Fibroblast of lung (primary cell): ENCODE results near the gene IZUMO4. TPM values are rescaled to one million over a fixed set of nuclear protein-coding genes. Genes with fewer than 3 reads are reported as not detected.

Experiments
- DNase-seq, 2 donors: peaks; one replicate each; pipeline versions ENCODE4 v3.0.0 to v3.0.0-alpha.2; 2010; ENCODE audit warnings: low read depth in 2 of 2
- H2AFZ ChIP-seq: 2 replicates; pipeline ENCODE4 v1.5.1; 2012; ENCODE audit warnings: low read length, control low read depth, inconsistent platforms
- H3K27ac ChIP-seq: 2 replicates; pipeline ENCODE4 v1.5.1; 2011; ENCODE audit warnings: low read length, control low read depth; ENCODE audit not compliant: insufficient read depth
- H3K27me3 ChIP-seq: 2 replicates; pipeline ENCODE4 v1.5.1; 2011; ENCODE audit warnings: mild to moderate bottlenecking, low read length; ENCODE audit not compliant: control insufficient read depth, insufficient read depth
- H3K36me3 ChIP-seq: 2 replicates; pipeline ENCODE4 v1.5.1; 2011; ENCODE audit warnings: low read length; ENCODE audit not compliant: control insufficient read depth, insufficient read depth
- H3K4me1 ChIP-seq: 2 replicates; pipeline ENCODE4 v1.5.1; 2011; ENCODE audit warnings: low read length; ENCODE audit not compliant: control insufficient read depth, insufficient read depth; ENCODE audit errors: extremely low read depth
- H3K4me2 ChIP-seq: 2 replicates; pipeline ENCODE4 v1.5.1; 2011; ENCODE audit warnings: low read length, control low read depth; ENCODE audit not compliant: insufficient read depth; ENCODE audit errors: extremely low read depth
- H3K4me3 ChIP-seq, 4 experiments: fragments of 200-600 bp in 1 of 4; sonication (generic) in 1 of 4; replicated peaks in 1 of 4; 2 replicates each; pipeline ENCODE4 v1.5.1; 2011 to 2016; ENCODE audit warnings: low read length in 4 of 4, low read depth in 3 of 4, mild to moderate bottlenecking in 3 of 4, control low read depth in 2 of 4, inconsistent platforms in 1 of 4, mixed read lengths in 1 of 4; ENCODE audit not compliant: insufficient read depth in 1 of 4; ENCODE audit errors: control extremely low read depth in 1 of 4
- H3K79me2 ChIP-seq: 2 replicates; pipeline ENCODE4 v1.5.1; 2012; ENCODE audit warnings: mild to moderate bottlenecking, low read length, inconsistent platforms; ENCODE audit not compliant: control insufficient read depth, insufficient read depth
- H3K9ac ChIP-seq: 2 replicates; pipeline ENCODE4 v1.5.1; 2011; ENCODE audit warnings: mild to moderate bottlenecking, low read length, control low read depth; ENCODE audit not compliant: insufficient read depth
- H3K9me3 ChIP-seq: 2 replicates; pipeline ENCODE4 v1.5.1; 2012; ENCODE audit warnings: low read depth, low read length; ENCODE audit not compliant: control insufficient read depth, insufficient read depth
- H4K20me1 ChIP-seq: 2 replicates; pipeline ENCODE4 v1.5.1; 2011; ENCODE audit warnings: low read length; ENCODE audit not compliant: control insufficient read depth, insufficient read depth; ENCODE audit errors: extremely low read depth
- CTCF ChIP-seq, 2 donors: IDR thresholded peaks in 1 of 2; conservative IDR thresholded peaks in 1 of 2; 1 replicate in 1 of 2; 2 replicates in 1 of 2; pipeline ENCODE4 v1.5.1; 2011 to 2012; ENCODE audit warnings: low read length in 2 of 2, control low read depth in 1 of 2, inconsistent platforms in 1 of 2, low read depth in 1 of 2, mild to moderate bottlenecking in 1 of 2
- EZH2 ChIP-seq: IDR thresholded peaks from 2 replicates; pipeline ENCODE4 v1.5.1; 2012; ENCODE audit warnings: low read length, control low read depth, mild to moderate bottlenecking; ENCODE audit errors: missing control alignments
- polyA plus RNA-seq, 2 donors: library from polyadenylated mRNA; depleted of rRNA in 1 of 2; stranded (reverse) in 1 of 2; unstranded in 1 of 2; fragments of >200 nt; gene quantifications; 2 replicates each; pipeline ENCODE4 v1.2.1, GENCODE V29; 2011 to 2012; ENCODE audit warnings: missing spikeins in 1 of 2
- total RNA-seq: library from RNA; depleted of rRNA; stranded (reverse); fragments of >200 nt; gene quantifications from 2 replicates; pipeline ENCODE4 v1.2.1, GENCODE V29; 2014

The IZUMO4 gene
- total and polyA plus RNA-seq, 2 donors (not counting 1 experiment from before 2014, with no cell fraction given): 0.56 to 1.3 TPM

- H3K27me3 ChIP-seq: no peaks in the 10 kb centered on the region
- H3K9ac ChIP-seq: no peak overlapping the region
- H3K36me3 ChIP-seq: peaks cover 53% of the 10 kb centered on the region
- no peaks in the 10 kb centered on the region for H3K4me1 ChIP-seq
- TF ChIP-seq EZH2: no peak
- TF ChIP-seq CTCF (conservative IDR thresholded peaks at IDR 0.05 in 1 of 2, IDR thresholded peaks at IDR 0.05 in 1 of 2; ENCODE audit: low read depth in 1 of 2, low read length in 2 of 2): no peak
- no peak overlapping the region for H3K4me2 ChIP-seq
- H3K27ac ChIP-seq: no peak overlapping the region
- no peak overlapping the region for H2AFZ ChIP-seq
- no peaks in the 10 kb centered on the region for H3K79me2 ChIP-seq
- H3K9me3 ChIP-seq: no peaks in the 10 kb centered on the region
- H4K20me1 ChIP-seq: no peaks in the 10 kb centered on the region
- H3K4me3 ChIP-seq: no peak overlapping the region
- DNase-seq: no peak
Measured at GRCh38 chr19:2121416-2122051, 24.8 kb downstream of the IZUMO4 start.

GRCh38 chr19:2122251-2122650 lies 25.5 kb downstream of the IZUMO4 start:
- no peaks in the 10 kb centered on the region for H3K79me2 ChIP-seq
- TF ChIP-seq CTCF (conservative IDR thresholded peaks at IDR 0.05 in 1 of 2, IDR thresholded peaks at IDR 0.05 in 1 of 2; ENCODE audit: low read depth in 1 of 2, low read length in 2 of 2) (no peak), EZH2 (no peak)
- H2AFZ ChIP-seq: no peak overlapping the region
- H4K20me1 ChIP-seq: no peaks in the 10 kb centered on the region
- no peaks in the 10 kb centered on the region for H3K27me3 ChIP-seq
- peaks cover 54% of the 10 kb centered on the region for H3K36me3 ChIP-seq
- H3K9ac ChIP-seq: no peak overlapping the region
- no peak overlapping the region for H3K27ac ChIP-seq
- no peaks in the 10 kb centered on the region for H3K4me1 ChIP-seq
- no peaks in the 10 kb centered on the region for H3K9me3 ChIP-seq
- DNase-seq: no peak
- H3K4me3 ChIP-seq: no peak overlapping the region
- no peak overlapping the region for H3K4me2 ChIP-seq

GRCh38 chr19:2122982-2123381 lies 26.3 kb downstream of the IZUMO4 start:
- Histone ChIP-seq H3K9me3 (no peaks in the 10 kb centered on the region), H3K27ac (no peak overlapping the region), H3K4me1 (no peaks in the 10 kb centered on the region), H3K79me2 (peaks cover 2% of the 10 kb centered on the region), H3K36me3 (peaks cover 50% of the 10 kb centered on the region), H3K4me2 (no peak overlapping the region), H3K27me3 (no peaks in the 10 kb centered on the region), H4K20me1 (no peaks in the 10 kb centered on the region), H3K9ac (no peak overlapping the region), H3K4me3 (no peak overlapping the region), H2AFZ (no peak overlapping the region)
- TF ChIP-seq CTCF (conservative IDR thresholded peaks at IDR 0.05 in 1 of 2, IDR thresholded peaks at IDR 0.05 in 1 of 2; ENCODE audit: low read depth in 1 of 2, low read length in 2 of 2): no peak
- TF ChIP-seq EZH2: no peak
- no peak for DNase-seq
